ENCODE measurements around the gene RALGPS1.

RALGPS1 gene

GRCh38 chr9:127049581-127049980 is 135.0 kb downstream of the RALGPS1 start:
- in situ Hi-C loops (cut with MboI; ENCODE audit: low sequenced_read_pairs), result no loop called here

DNA sequence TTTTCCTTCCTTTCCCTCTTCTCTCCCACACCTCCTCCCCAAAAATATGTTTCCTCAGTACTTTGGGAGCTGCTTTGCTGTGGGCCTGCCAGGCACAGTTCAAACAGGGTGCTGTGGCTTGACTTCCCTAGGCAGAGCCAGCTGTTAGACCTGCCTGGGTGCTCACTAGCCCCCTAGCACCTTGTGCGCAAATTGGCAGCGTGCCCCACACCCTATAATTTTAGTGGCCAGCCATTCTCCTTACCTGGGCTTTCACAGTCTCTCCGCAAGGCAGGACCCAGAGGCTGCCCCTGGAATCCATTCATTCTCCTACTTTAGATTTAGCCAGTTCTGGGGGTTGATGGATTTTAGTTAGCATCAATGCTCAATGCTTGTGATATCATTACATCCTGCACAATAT is 135.6 kb downstream of the RALGPS1 start:
- in situ Hi-C loops (cut with MboI; ENCODE audit: low sequenced_read_pairs), result no loop called here

DNA sequence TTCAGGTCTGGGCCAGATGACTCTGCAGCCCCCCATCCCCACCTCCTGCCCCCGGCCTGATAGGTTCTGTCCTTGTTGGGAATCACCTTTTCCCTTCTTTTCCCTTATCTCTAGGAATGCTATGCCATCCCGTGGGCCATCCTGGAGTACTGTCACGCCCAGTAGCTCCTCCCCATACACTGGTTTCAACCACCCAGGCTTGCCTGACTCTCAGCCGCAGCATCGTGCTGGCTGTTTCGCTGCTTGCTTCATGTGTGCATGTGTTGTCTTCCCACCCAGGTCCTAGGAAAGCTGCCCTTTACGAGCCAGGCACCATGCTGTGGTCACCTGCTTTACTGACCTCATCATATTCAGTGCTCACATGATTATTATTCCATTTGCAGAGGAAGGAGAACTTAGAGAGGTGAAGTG is 136.0 kb downstream of the RALGPS1 start:
- in situ Hi-C loops (cut with MboI; ENCODE audit: low sequenced_read_pairs), result no loop called here

GRCh38 chr9:127051881-127052595 is 137.5 kb downstream of the RALGPS1 start:
- in situ Hi-C loops (cut with MboI; ENCODE audit: low sequenced_read_pairs), result no loop called here

DNA sequence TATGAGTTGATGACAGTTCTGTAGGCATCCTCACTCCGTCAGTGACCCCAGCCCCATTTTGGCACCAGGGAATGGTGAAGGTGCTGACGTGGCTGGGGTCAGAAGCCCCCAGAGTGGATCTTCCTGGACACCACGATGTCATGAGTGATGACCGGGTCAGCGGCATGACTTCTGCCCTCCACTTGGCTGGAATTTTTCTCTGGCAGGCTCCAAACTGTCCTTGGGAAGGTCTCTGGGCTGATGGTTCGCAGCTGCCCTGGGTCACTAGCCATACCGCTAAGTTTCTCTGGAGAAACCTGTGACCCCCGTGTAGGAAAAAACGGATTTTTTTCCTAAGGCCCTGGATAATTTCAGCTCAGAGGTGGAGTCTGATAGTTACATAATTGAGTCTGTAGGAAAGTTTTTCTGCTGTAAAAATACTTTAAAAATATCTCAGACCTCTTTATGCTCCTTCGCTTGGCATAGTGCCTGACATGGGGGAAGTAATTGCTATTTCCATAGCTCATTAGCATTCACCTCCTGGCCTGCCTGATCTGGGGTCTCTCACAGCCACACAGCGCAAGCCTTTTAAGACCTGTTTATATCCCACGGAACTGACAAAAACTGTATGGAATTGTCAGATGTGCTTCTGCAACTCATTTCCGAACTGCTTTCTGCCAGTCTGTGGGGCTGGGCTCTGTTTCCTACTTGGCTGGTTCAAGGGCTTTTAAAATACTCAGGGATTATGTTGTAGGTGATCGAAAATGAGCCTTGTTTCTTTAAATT is 138.7 kb downstream of the RALGPS1 start:
- in situ Hi-C loops (cut with MboI; ENCODE audit: low sequenced_read_pairs), result no loop called here

GRCh38 chr9:127053960-127054359 is 139.4 kb downstream of the RALGPS1 start:
- in situ Hi-C loops (cut with MboI; ENCODE audit: low sequenced_read_pairs), result no loop called here

GRCh38 chr9:127055745-127056402 is 141.3 kb downstream of the RALGPS1 start:
- in situ Hi-C loops (cut with MboI; ENCODE audit: low sequenced_read_pairs), result no loop called here

DNA sequence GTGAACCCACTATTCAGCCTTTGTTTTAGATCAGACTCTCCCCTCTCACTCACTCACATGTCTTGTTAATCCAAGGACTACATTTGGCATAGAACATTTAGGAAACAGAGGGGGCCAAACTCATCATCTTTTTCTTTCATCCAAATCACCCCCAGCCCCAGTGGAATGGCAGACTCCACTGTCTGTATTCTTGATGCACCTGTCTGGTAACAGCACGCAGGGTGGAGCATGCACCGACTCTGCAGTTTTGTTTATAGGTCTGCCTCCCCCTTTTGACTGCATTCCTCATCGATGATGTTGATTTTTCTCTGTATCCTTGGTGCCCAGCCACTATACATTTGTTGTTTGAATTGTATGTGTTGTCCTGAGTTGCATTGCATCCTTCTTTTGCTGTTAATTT is 141.9 kb downstream of the RALGPS1 start:
- in situ Hi-C loops (cut with MboI; ENCODE audit: low sequenced_read_pairs), result no loop called here

- in situ Hi-C loops (cut with MboI; ENCODE audit: low sequenced_read_pairs), result no loop called here
Observed at GRCh38 chr9:127058011-127058644, 143.5 kb downstream of the RALGPS1 start.

DNA sequence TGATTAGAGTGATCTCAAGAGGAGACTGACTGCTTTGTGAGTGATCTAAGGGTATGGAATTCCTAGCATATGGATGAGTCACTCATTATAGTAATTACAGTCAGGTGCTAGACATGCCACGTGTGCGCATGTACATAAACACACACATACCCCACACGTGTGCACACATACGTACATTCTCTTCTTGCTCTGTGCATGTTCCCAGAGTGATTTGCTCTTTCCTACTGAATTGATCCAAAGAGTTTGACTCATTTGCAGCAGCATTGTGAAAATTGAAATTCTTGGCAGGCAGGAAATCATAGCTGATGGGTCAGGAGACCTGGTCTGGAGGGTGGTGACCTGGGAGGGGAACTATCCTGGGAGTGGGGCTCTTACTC is 144.1 kb downstream of the RALGPS1 start:
- in situ Hi-C loops (cut with MboI; ENCODE audit: low sequenced_read_pairs), result no loop called here

GRCh38 chr9:127059030-127059429 is 144.4 kb downstream of the RALGPS1 start:
- in situ Hi-C loops (cut with MboI; ENCODE audit: low sequenced_read_pairs), result no loop called here

DNA sequence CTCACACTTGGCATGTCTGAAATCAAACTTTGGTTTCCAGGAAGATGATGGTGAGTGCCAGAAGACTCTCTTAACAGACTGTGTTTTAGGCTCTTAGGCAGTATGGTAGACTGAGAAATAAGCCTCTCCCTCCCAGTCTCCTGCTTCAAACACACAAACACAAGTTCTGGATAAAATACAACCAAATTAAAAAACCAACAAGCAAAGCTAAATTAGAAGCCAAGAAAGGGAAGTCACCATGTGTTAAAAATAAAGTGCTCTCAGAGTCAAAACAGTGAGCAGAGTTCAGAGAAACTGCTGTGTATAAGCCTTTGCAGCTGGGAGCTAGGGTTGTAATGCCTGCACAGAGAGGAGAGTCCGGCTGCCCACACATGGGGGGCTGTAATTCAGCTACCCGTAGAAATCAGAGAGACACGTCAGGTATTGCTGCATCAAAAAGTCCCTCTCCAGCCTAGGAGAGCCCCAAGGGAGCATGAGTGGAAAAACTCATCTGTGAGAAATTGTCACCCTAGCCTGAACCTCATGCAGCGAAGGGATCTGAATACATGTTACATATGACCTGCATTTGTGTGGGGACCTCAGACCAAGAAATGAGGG is 145.3 kb downstream of the RALGPS1 start:
- in situ Hi-C loops (cut with MboI; ENCODE audit: low sequenced_read_pairs), result no loop called here

- in situ Hi-C loops (cut with MboI; ENCODE audit: low sequenced_read_pairs), result no loop called here
Observed at GRCh38 chr9:127061411-127061810, 146.8 kb downstream of the RALGPS1 start.

- in situ Hi-C loops (cut with MboI; ENCODE audit: low sequenced_read_pairs), result no loop called here
Observed at GRCh38 chr9:127064335-127064734, 149.8 kb downstream of the RALGPS1 start.

DNA sequence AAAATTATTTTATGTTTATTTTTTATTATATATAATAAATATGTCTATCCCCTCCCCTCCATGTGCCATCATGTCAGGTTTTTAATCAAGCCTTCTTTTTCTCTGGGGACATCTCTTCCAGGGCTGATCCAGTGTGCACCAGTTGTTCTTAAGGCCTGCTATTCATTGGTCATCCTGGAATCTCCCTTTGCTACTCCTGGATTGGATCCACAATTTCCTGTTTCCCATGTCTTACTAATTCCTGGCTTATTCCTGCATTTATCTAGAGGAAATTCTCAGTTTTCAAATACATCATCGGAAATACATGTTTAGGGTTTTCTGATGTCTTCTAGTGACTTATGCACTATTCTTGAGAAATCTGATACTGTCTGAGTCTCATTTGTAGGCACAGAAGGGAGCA is 151.0 kb downstream of the RALGPS1 start:
- in situ Hi-C loops (cut with MboI; ENCODE audit: low sequenced_read_pairs), result no loop called here

- in situ Hi-C loops (cut with MboI; ENCODE audit: low sequenced_read_pairs), result no loop called here
Observed at GRCh38 chr9:127066060-127066850, 151.7 kb downstream of the RALGPS1 start.

DNA sequence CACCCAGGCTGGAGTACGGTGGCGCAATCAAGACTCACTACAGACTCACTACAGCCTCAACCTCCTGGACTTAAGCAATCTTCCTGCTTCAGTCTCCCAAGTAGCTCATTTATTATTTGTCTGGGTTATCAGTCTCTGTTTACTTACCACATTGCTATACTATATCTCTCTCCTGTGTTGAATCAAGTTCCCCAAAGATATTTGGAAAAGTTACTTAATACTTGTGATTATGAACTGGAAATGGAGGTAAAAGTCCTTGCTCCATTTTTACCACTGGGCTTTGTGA is 152.2 kb downstream of the RALGPS1 start:
- in situ Hi-C loops (cut with MboI; ENCODE audit: low sequenced_read_pairs), result no loop called here

DNA sequence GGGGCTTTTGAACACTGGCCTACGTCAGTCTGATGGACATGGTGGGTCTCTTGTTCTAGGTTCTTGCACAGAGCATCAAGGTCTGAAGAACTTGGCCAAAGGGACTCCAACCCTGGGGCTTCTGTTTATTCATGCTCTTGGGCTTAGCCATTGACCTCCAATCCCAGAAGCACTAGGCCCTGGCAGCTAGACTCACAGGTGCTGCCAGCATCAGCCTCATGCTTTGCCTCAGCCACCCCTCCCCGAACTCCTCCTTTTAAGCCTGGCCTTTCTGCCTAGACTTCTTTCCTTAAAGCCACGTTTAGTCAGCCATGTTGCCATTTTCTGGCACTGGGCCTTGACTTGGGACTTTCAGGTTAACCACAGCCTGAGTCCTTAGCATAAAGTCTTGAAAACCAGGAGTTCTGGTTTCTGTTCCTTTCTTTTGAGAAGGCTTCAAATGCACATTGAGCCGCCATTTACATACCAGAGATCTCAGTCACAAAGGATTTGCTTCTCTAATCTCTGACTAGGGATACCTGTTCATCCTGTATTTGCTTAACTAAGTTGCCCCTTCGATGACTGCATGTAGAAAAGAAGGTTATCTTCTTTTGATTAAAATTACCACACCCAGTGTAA is 153.1 kb downstream of the RALGPS1 start:
- in situ Hi-C loops (cut with MboI; ENCODE audit: low sequenced_read_pairs), result no loop called here

DNA sequence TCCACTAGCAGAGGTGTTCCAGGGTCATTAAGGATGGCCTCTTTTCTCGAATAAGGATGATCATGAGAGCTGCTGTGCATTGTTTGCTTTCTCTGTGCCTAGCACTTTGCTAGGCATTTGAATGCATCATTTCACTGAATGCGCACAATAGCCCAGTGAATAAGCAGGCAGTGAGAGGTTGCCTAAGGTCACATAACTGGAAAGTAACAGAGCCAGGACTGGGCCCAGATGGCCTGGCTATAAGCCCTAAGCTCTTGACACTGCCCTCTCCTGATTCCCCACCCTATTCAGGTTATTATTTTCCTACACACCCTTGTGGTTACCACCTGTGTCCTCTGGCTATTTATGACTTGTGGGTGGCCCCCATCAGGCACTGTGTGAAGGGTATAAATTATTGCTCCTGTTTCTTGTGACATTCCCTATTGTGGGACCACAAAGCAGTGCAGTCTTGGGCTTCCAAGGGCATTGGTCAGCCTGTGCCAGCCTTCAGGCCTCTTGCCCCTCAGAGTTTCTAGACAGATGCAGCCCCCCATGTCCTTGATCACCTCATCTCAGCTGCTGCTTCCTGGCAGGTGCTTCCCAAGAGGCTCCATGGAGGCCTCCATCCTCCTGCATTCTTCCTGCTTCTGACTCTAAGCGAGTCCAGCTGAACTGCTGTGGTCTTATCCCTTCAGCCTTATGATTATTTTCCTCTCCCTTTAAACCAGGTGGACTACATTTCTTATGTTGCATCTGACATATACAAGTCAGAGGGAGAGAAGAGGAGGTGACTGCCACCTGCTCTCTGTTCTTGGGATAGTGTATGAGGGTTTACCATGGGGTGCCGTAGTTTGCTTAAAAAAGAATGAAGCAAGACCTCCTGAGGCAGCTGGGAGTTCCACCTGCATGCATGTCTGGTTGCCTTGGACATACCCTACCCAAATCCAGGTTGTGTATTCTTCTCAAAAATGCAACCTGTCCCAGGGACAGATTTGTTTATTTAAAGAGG is 160.3 kb downstream of the RALGPS1 start:
- in situ Hi-C loops (cut with MboI; ENCODE audit: low sequenced_read_pairs), result no loop called here
